ENCODE results near the gene KRT14. TPM values are rescaled to one million over a fixed set of nuclear protein-coding genes. Genes with fewer than 3 reads are reported as not detected.
"Not testable (repeated sequence)": the region's sequence is repeated elsewhere in the genome, so short reads cannot be mapped to it uniquely, and the experiment has no call there.

KRT14 gene
- total RNA-seq, 3 donors from 2014 or later, result 0.80 to 692 (median 388) TPM

DNA sequence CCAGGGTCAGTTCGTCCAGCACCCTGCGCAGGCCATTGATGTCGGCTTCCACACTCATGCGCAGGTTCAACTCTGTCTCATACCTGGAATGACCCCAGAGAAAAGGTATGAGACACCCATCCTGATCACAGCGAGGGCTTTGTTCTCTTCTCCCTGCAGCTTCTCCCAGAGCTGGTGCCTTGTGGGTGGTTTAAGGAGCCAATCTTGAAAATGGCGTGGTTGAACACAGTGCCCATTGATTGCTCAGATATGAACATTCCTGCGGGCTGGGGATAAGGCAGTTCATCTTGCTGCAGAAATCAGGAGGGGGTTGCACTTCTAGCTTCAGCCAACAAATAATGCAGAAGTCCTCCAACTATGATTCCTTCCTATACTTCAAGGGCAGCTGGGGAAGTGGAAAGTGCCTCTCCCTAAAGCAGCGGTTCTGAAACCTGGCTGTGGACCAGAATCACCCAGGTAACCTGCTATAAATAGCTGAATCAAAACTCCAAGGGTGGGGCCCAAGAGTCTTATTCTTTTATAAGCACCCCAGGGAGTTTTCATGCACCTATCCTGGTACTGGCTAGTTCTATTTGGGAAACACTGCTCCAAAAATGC, 2.3 kb downstream of the KRT14 start:
- TF ChIP-seq POLR2AphosphoS5 (IDR thresholded peaks at IDR 0.05), result peak in 1 of 3 donors; percentile 13
- H3K9me3 ChIP-seq; intact Hi-C loops (cut with DNase I; ENCODE audit: low total_unique reads); H3K27me3 ChIP-seq; H3K4me1 ChIP-seq; H3K36me3 ChIP-seq: not testable (repeated sequence)
- DNase-seq (ENCODE audit: low spot score in 2 of 2), result peak in 1 of 2 donors; percentile 40
- Histone ChIP-seq H3K4me3 (peak overlapping the region in 2 of 3 donors; percentile 52 to 60), H3K27ac (peak overlapping the region; percentile 82 to 90)

DNA sequence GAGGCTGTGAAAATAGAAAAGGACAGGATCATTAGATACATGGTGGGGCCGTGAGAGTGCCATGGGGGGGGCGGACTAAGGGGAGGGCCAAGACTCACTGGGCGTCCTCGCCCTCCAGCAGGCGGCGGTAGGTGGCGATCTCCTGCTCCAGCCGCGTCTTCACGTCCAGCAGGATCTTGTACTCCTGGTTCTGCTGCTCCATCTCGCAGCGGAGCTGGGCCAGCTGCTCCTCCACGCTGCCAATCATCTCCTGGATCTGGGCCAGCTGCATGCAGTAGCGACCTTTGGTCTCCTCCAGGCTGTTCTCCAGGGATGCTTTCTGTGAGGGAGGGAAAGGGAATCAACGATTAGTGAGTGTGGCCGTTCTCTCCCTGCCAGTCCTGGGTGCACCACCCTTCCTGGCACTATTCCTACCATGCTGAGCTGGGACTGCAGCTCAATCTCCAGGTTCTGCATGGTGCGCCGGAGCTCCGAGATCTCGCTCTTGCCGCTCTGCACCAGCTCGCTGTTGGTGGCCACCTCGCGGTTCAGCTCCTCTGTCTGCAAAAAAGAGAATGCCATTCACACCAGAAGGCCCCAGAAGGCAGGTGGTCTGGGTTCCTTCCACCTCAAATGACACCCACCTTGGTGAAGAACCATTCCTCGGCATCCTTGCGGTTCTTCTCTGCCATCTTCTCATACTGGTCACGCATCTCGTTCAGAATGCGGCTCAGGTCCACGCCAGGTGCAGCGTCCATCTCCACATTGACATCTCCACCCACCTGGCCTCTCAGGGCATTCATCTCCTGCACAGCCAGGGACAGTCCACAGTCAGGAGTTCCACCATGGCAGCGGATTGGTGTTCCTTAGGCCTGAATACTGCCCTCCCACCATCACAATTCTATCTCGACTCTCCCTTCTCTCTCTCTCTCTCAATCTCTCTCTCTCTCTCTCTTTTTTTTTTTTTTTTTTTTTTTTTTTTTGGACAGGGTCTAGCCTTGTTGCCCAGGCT, 3.3 kb downstream of the KRT14 start:
- Histone ChIP-seq H3K27ac (peak overlapping the region; percentile 86 to 90), H3K27me3 (no peaks in the 10 kb centered on the region), H3K4me3 (peak overlapping the region in 2 of 3 donors; percentile 40 to 52), H3K9me3 (no peaks in the 10 kb centered on the region), H3K36me3 (no peaks in the 10 kb centered on the region), H3K4me1 (no peaks in the 10 kb centered on the region)
- intact Hi-C loops (cut with DNase I; ENCODE audit: low total_unique reads), result no loop called here
- no peak for DNase-seq (ENCODE audit: low spot score in 2 of 2)
- TF ChIP-seq POLR2A (IDR thresholded peaks at IDR 0.05) (no peak), POLR2AphosphoS5 (IDR thresholded peaks at IDR 0.05) (no peak)
- TF ChIP-seq, protein P1, sequence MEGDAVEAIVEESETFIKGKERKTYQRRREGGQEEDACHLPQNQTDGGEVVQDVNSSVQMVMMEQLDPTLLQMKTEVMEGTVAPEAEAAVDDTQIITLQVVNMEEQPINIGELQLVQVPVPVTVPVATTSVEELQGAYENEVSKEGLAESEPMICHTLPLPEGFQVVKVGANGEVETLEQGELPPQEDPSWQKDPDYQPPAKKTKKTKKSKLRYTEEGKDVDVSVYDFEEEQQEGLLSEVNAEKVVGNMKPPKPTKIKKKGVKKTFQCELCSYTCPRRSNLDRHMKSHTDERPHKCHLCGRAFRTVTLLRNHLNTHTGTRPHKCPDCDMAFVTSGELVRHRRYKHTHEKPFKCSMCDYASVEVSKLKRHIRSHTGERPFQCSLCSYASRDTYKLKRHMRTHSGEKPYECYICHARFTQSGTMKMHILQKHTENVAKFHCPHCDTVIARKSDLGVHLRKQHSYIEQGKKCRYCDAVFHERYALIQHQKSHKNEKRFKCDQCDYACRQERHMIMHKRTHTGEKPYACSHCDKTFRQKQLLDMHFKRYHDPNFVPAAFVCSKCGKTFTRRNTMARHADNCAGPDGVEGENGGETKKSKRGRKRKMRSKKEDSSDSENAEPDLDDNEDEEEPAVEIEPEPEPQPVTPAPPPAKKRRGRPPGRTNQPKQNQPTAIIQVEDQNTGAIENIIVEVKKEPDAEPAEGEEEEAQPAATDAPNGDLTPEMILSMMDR (IDR thresholded peaks at IDR 0.05), result no peak

DNA sequence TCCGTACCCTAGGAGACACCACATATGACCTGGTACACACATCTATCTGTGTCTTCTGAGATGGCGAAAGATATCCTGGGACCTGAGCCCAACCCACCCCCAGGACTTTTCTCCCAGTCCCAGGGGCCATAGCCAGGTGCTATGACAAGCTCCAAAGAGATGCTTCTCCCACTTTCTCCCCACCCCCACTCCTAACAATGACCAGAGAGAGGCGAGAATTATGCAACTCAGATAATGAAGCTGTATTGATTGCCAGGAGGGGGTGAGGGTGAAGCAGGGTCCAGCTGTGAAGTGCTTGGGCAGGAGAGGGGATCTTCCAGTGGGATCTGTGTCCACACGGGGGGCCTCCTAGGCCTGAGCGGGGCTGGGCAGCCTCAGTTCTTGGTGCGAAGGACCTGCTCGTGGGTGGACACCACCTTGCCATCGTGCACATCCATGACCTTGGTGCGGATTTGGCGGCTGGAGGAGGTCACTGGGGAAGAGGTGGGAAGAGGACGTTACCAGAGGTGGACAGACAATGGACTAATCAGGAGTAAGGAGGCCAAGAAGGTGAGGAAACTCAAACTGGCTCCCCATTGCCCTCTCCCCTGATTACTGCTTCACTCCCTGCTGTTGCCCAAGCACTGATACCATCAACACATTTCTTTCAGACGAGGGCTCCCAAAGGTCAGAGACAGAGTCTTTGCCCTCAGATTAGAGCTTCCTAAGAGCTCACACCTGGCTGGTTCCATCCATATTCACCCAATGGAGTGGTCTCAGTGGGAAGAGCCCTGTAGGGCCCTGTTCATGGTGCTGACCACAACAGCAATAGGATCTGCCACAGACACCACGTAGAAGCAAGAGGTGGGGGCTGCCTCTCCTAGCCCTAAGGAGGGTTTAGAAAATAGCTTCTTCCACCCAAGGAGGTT, 4.4 kb downstream of the KRT14 start:
- H3K9me3 ChIP-seq; intact Hi-C loops (cut with DNase I; ENCODE audit: low total_unique reads); H3K27me3 ChIP-seq; H3K4me1 ChIP-seq; H3K36me3 ChIP-seq: not testable (repeated sequence)
- DNase-seq (ENCODE audit: low spot score in 2 of 2), result peak in 1 of 2 donors; percentile 28
- Histone ChIP-seq H3K4me3 (peak overlapping the region in 2 of 3 donors; percentile 40 to 52), H3K27ac (peak overlapping the region; percentile 86 to 90)

DNA sequence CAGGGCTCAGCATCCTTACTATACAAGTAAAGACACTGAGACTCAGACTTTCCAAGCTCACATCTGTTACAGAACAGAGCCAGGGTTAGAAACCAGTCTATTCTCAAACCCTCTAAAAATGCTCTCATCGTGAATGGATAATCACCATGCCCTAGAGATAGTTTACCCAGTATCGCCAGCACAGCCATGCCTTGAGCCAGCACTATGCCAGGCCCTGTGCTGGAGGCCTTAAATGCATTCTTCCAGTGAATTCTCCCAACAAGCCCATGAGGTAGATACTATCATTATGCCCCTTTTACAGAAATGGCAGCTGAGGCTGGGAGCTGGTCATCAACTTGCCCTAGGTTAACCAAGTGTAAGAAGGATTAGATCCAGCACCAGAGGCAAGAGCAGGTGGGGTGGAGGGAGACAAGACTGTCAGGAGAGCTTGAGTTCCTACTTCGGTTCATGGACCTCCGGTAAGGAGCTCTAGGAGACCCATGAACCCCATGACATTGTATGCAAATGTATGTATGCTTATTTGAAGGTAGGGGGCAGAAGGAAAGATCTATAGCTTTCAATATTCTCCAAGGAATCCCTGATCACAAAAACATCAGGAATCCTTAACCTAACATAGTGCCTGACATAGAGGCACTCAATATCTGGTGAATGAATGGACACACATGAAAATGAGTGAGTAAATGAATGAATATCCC, 5.2 kb downstream of the KRT14 start:
- Histone ChIP-seq H3K4me3 (no peak overlapping the region), H3K27ac (peak overlapping the region; percentile 86 to 90), H3K9me3 (no peaks in the 10 kb centered on the region), H3K27me3 (no peaks in the 10 kb centered on the region), H3K36me3 (no peaks in the 10 kb centered on the region), H3K4me1 (no peaks in the 10 kb centered on the region)
- intact Hi-C loops (cut with DNase I; ENCODE audit: low total_unique reads), result no loop called here
- DNase-seq (ENCODE audit: low spot score in 2 of 2), result no peak
- TF ChIP-seq POLR2A (IDR thresholded peaks at IDR 0.05), result no peak
- TF ChIP-seq, protein P1 (IDR thresholded peaks at IDR 0.05), result no peak
- no peak for TF ChIP-seq POLR2AphosphoS5 (IDR thresholded peaks at IDR 0.05)

DNA sequence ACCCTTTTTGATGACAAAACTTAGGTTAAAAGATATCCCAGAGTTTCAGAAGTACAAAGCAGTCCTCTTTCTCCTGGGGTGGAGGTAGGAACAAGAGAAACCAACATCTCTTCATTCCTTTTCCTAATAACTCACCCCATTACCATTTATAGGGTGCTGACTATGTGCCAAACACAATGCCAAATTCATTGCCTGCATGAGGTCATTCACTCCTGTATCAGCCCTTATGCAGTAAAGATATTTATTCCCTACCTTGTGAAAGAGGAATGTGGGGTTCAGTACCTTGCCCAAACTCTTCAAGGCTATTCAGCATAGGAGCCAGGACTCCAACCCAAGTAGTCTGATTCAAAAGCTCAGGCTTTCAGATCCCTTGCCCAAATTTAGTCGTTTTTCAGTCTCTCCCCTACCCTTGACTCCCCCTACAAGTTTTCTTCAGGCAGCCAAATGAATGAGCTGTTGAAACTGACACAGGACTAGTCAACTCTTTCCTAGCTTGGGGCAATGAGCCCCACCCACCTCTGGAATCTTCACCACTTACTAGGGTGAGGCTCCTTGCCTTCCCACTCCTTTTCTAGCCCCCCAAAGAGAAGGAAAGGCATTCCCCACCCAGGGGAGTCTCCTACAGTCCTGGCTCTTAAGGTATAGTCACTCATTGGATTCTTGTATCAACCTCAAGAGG, 5.9 kb downstream of the KRT14 start:
- TF ChIP-seq, protein P1 (IDR thresholded peaks at IDR 0.05), result no peak
- TF ChIP-seq POLR2AphosphoS5 (IDR thresholded peaks at IDR 0.05), result peak in 1 of 3 donors; percentile 6
- TF ChIP-seq POLR2A (IDR thresholded peaks at IDR 0.05), result no peak
- Histone ChIP-seq H3K36me3 (no peaks in the 10 kb centered on the region), H3K4me1 (no peaks in the 10 kb centered on the region), H3K9me3 (no peaks in the 10 kb centered on the region), H3K27ac (peak overlapping the region; percentile 86 to 90), H3K27me3 (no peaks in the 10 kb centered on the region), H3K4me3 (no peak overlapping the region)
- intact Hi-C loops (cut with DNase I; ENCODE audit: low total_unique reads), result no loop called here
- peak in 1 of 2 donors; percentile 83 for DNase-seq (ENCODE audit: low spot score in 2 of 2)
